ENCODE measurements around the gene ST6GALNAC3.

- no peak for TF ChIP-seq CTCF (IDR thresholded peaks at IDR 0.05)
- TF ChIP-seq POLR2A (IDR thresholded peaks at IDR 0.05), result no peak
Observed at GRCh38 chr1:76230842-76231281, 156.3 kb downstream of the ST6GALNAC3 start.

Measured in testis (tissue), 2 donors.